Lower leg skin (tissue), 4 donors: ENCODE measurements around the gene TUBB2B. TPM values are rescaled to one million over a fixed set of nuclear protein-coding genes. Genes with fewer than 3 reads are reported as not detected.
"Not testable (repeated sequence)": the region's sequence is repeated elsewhere in the genome, so short reads cannot be mapped to it uniquely, and the experiment has no call there.

Experiments used
- DNase-seq, 2 donors: peaks; one replicate each; pipeline ENCODE4 v3.0.0-alpha.2; 2019; ENCODE audit warnings: low spot score in 2 of 2
- H3K4me3 ChIP-seq: fragments of 200-600 bp; sonication (generic); 2 replicates; pipeline ENCODE4 v1.5.1; 2017; ENCODE audit warnings: mild to moderate bottlenecking, low read depth; ENCODE audit not compliant: poor library complexity, severe bottlenecking
- CTCF ChIP-seq, 3 donors: fragments of 450-650 bp; IDR thresholded peaks; one replicate each; pipeline ENCODE4 v1.5.1; 2016; ENCODE audit warnings: antibody characterized with exemption in 3 of 3, mild to moderate bottlenecking in 3 of 3, moderate library complexity in 2 of 3
- POLR2A ChIP-seq, 2 donors: fragments of 450-650 bp; IDR thresholded peaks; one replicate each; pipeline ENCODE4 v1.6.1; 2016 to 2017; ENCODE audit warnings: antibody characterized with exemption in 2 of 2, mild to moderate bottlenecking in 1 of 2, moderate library complexity in 1 of 2
- WGBS, 2 donors: methylation state at CpG; one replicate each; pipeline ENCODE4 v1.1.5; 2018; 5-methylcytosine and 5-hydroxymethylcytosine counted together
- intact Hi-C: fragments of 100-400 bp; cut with DNase I; formaldehyde crosslinking; loops from one replicate; pipeline ENCODE4 v1.15.0; 2023; ENCODE audit warnings: low total_unique reads
- total RNA-seq, 4 donors: library from RNA; depleted of rRNA; stranded (reverse); fragments of >200 nt; gene quantifications; one replicate each; pipeline ENCODE4 v1.1.0, GENCODE V29; 2016

Gene TUBB2B
- total RNA-seq, 4 donors from 2014 or later, result 1.0 to 14.6 (median 7.5) TPM

- H3K4me3 ChIP-seq, result no peak overlapping the region
- peak in 1 of 2 donors; percentile 93 for DNase-seq
- 44 to 48% methylated on average over 36 of the region's 36 CpGs for WGBS, 2 donors
- TF ChIP-seq CTCF (IDR thresholded peaks at IDR 0.05) (no peak), POLR2A (IDR thresholded peaks at IDR 0.05) (no peak)
- intact Hi-C loops, result no loop called here
Observed at GRCh38 chr6:3247255-3248146, 20.0 kb upstream of the TUBB2B start.

GRCh38 chr6:3245216-3245615 is 17.8 kb upstream of the TUBB2B start:
- TF ChIP-seq POLR2A (IDR thresholded peaks at IDR 0.05) (no peak), CTCF (IDR thresholded peaks at IDR 0.05) (no peak)
- intact Hi-C loops, result no loop called here
- WGBS, 2 donors, result 92 to 96% methylated on average over 5 of the region's 5 CpGs

GRCh38 chr6:3244832-3245161 is 17.3 kb upstream of the TUBB2B start:
- 97 to 98% methylated on average over 7 of the region's 7 CpGs for WGBS, 2 donors
- H3K4me3 ChIP-seq, DNase-seq, intact Hi-C loops: not testable (repeated sequence)

More at GRCh38 chr6:3245216-3245615, 17.8 kb upstream of the TUBB2B start:
- no peak overlapping the region for H3K4me3 ChIP-seq
- DNase-seq, result no peak

GRCh38 chr6:3244003-3244831 is 16.8 kb upstream of the TUBB2B start:
- DNase-seq, result no peak
- no peak overlapping the region for H3K4me3 ChIP-seq
- WGBS, 2 donors, result 80 to 88% methylated on average over 8 of the region's 8 CpGs
- intact Hi-C loops, result no loop called here
- TF ChIP-seq POLR2A (IDR thresholded peaks at IDR 0.05) (no peak), CTCF (IDR thresholded peaks at IDR 0.05) (no peak)

- no peak for DNase-seq
- TF ChIP-seq CTCF (IDR thresholded peaks at IDR 0.05), result no peak
- no peak for TF ChIP-seq POLR2A (IDR thresholded peaks at IDR 0.05)
- WGBS, 2 donors, result 71 to 81% methylated on average over 4 of the region's 4 CpGs
- intact Hi-C loops, result no loop called here
- no peak overlapping the region for H3K4me3 ChIP-seq
Observed at GRCh38 chr6:3242768-3243167, 15.3 kb upstream of the TUBB2B start.

- H3K4me3 ChIP-seq, DNase-seq, intact Hi-C loops: not testable (repeated sequence)
- WGBS, 2 donors, result 78 to 94% methylated on average over 4 of the region's 4 CpGs
Observed at GRCh38 chr6:3241745-3242144, 14.3 kb upstream of the TUBB2B start.
